Measurements from ENCODE around the gene ERMN.

Gene ERMN

DNA sequence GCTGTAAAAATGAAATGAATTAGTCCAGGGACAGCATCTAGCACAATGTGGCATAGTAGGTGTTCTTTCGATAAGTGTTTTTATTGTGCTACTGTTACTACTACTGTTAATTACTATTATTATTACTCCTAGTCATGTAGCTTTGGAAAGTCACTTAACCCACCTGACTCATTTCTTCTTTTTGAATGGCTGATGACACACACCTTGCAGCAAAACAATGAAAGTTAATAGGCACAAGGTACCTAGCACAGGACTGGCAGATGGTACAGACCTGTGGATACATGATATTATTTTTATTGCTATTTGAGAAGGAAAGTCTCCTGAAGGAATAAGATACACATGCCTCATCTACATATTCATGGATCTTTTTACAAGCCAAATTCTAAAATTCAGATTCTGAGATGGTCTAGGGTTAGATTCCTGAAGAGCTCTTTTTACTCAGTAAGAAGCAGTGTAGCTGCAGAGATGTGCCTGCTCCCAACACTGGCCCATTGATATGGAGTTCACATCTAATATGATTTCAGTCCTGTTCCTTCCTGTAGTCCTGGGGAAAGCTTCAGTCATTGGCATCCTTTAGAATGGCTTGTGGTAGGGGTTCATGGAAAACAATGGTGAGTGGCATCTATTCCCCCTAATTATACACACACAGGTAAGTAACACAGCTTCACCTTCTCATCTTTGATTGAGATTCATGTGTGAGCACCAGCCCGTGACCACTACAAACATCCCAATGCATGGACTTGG, 7.9 kb upstream of the ERMN start:
- TF ChIP-seq SIN3A (IDR thresholded peaks at IDR 0.05; ENCODE audit: borderline replicate concordance, insufficient read depth, low read length) (no peak), POLR2AphosphoS5 (IDR thresholded peaks at IDR 0.05; ENCODE audit: low read depth, low read length) (no peak), REST (IDR thresholded peaks at IDR 0.05; ENCODE audit: insufficient read depth in 1 of 2, low read depth in 2 of 2, low read length in 2 of 2) (no peak), TAF1 (IDR thresholded peaks at IDR 0.05; ENCODE audit: borderline replicate concordance, insufficient read depth, low read length) (no peak), FOXP2 (optimal IDR thresholded peaks at IDR 0.05; ENCODE audit: borderline replicate concordance, extremely low read depth, extremely low read length, insufficient read depth) (no peak)

- no peak for TF ChIP-seq SIN3A (IDR thresholded peaks at IDR 0.05; ENCODE audit: borderline replicate concordance, insufficient read depth, low read length)
- no peak for TF ChIP-seq POLR2AphosphoS5 (IDR thresholded peaks at IDR 0.05; ENCODE audit: low read depth, low read length)
- TF ChIP-seq TAF1 (IDR thresholded peaks at IDR 0.05; ENCODE audit: borderline replicate concordance, insufficient read depth, low read length): no peak
- no peak for TF ChIP-seq FOXP2 (optimal IDR thresholded peaks at IDR 0.05; ENCODE audit: borderline replicate concordance, extremely low read depth, extremely low read length, insufficient read depth)
- TF ChIP-seq REST (IDR thresholded peaks at IDR 0.05; ENCODE audit: insufficient read depth in 1 of 2, low read depth in 2 of 2, low read length in 2 of 2): no peak
Observed at GRCh38 chr2:157329524-157329923, 3.9 kb upstream of the ERMN start.

- TF ChIP-seq POLR2AphosphoS5 (IDR thresholded peaks at IDR 0.05; ENCODE audit: low read depth, low read length) (no peak), FOXP2 (optimal IDR thresholded peaks at IDR 0.05; ENCODE audit: borderline replicate concordance, extremely low read depth, extremely low read length, insufficient read depth) (peak; percentile 14), SIN3A (IDR thresholded peaks at IDR 0.05; ENCODE audit: borderline replicate concordance, insufficient read depth, low read length) (no peak)
Observed at GRCh38 chr2:157327621-157328500, 2.2 kb upstream of the ERMN start.

- TF ChIP-seq POLR2AphosphoS5 (IDR thresholded peaks at IDR 0.05; ENCODE audit: low read depth, low read length) (no peak), REST (IDR thresholded peaks at IDR 0.05; ENCODE audit: insufficient read depth in 1 of 2, low read depth in 2 of 2, low read length in 2 of 2) (no peak), TAF1 (IDR thresholded peaks at IDR 0.05; ENCODE audit: borderline replicate concordance, insufficient read depth, low read length) (no peak), SIN3A (IDR thresholded peaks at IDR 0.05; ENCODE audit: borderline replicate concordance, insufficient read depth, low read length) (no peak), FOXP2 (optimal IDR thresholded peaks at IDR 0.05; ENCODE audit: borderline replicate concordance, extremely low read depth, extremely low read length, insufficient read depth) (no peak)
Observed at GRCh38 chr2:157327200-157327599, 1.6 kb upstream of the ERMN start.

DNA sequence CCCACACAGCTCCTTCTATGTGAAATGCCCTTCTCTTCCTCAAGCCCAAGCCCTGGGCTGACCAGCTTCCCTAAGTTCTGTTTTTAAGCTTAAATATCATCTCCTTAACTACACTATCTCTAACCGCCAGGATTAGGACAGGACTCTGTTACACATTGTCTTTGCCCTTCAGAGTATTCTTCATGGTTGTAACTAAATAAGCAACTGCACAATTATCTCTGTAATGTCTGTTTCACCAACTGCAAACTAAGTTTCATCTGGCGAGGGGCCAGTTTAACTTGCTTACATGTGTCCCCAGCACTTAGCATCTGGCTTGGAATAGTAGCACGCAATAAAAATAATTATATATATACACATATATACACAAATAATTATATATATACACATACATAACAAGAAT, 1.1 kb upstream of the ERMN start:
- no peak for TF ChIP-seq SIN3A (IDR thresholded peaks at IDR 0.05; ENCODE audit: borderline replicate concordance, insufficient read depth, low read length)
- no peak for TF ChIP-seq POLR2AphosphoS5 (IDR thresholded peaks at IDR 0.05; ENCODE audit: low read depth, low read length)
- no peak for TF ChIP-seq REST (IDR thresholded peaks at IDR 0.05; ENCODE audit: insufficient read depth in 1 of 2, low read depth in 2 of 2, low read length in 2 of 2)
- no peak for TF ChIP-seq TAF1 (IDR thresholded peaks at IDR 0.05; ENCODE audit: borderline replicate concordance, insufficient read depth, low read length)
- TF ChIP-seq FOXP2 (optimal IDR thresholded peaks at IDR 0.05; ENCODE audit: borderline replicate concordance, extremely low read depth, extremely low read length, insufficient read depth): no peak
